ENCODE data around the gene LRFN2.
A peak's percentile ranks its signal among the peaks of the same experiment; 100 is the strongest.

The LRFN2 gene

GRCh38 chr6:40606526-40606925 lies 19.4 kb upstream of the LRFN2 start:
- Mint-ChIP-seq H3K27ac (no peak overlapping the region), H3K36me3 (ENCODE audit: low read depth) (no peaks in the 10 kb centered on the region), H3K4me1 (ENCODE audit: low read depth) (no peaks in the 10 kb centered on the region), H3K9me3 (no peaks in the 10 kb centered on the region), H3K27me3 (peaks cover 33% of the 10 kb centered on the region), H3K4me3 (no peak overlapping the region)

GRCh38 chr6:40604082-40604481 lies 16.9 kb upstream of the LRFN2 start:
- Mint-ChIP-seq H3K27me3 (peaks cover 35% of the 10 kb centered on the region), H3K4me1 (ENCODE audit: low read depth) (no peaks in the 10 kb centered on the region), H3K27ac (no peak overlapping the region), H3K4me3 (no peak overlapping the region), H3K36me3 (ENCODE audit: low read depth) (no peaks in the 10 kb centered on the region), H3K9me3 (no peaks in the 10 kb centered on the region)

- Mint-ChIP-seq H3K27ac (no peak overlapping the region), H3K4me3 (no peak overlapping the region), H3K4me1 (ENCODE audit: low read depth) (no peaks in the 10 kb centered on the region), H3K36me3 (ENCODE audit: low read depth) (no peaks in the 10 kb centered on the region), H3K27me3 (peaks cover 36% of the 10 kb centered on the region), H3K9me3 (no peaks in the 10 kb centered on the region)
Measured at GRCh38 chr6:40599555-40599954, 12.4 kb upstream of the LRFN2 start.

- Mint-ChIP-seq H3K27ac (no peak overlapping the region), H3K4me3 (no peak overlapping the region), H3K4me1 (ENCODE audit: low read depth) (no peaks in the 10 kb centered on the region), H3K27me3 (peaks cover 33% of the 10 kb centered on the region), H3K36me3 (ENCODE audit: low read depth) (no peaks in the 10 kb centered on the region), H3K9me3 (no peaks in the 10 kb centered on the region)
Measured at GRCh38 chr6:40598516-40598915, 11.4 kb upstream of the LRFN2 start.

- Mint-ChIP-seq H3K4me1 (ENCODE audit: low read depth) (no peaks in the 10 kb centered on the region), H3K27ac (no peak overlapping the region), H3K4me3 (no peak overlapping the region), H3K27me3 (peaks cover 26% of the 10 kb centered on the region), H3K9me3 (no peaks in the 10 kb centered on the region), H3K36me3 (ENCODE audit: low read depth) (no peaks in the 10 kb centered on the region)
Measured at GRCh38 chr6:40597301-40597700, 10.1 kb upstream of the LRFN2 start.

- Mint-ChIP-seq H3K36me3 (ENCODE audit: low read depth) (no peaks in the 10 kb centered on the region), H3K4me1 (ENCODE audit: low read depth) (peaks cover 11% of the 10 kb centered on the region), H3K27me3 (peaks cover 49% of the 10 kb centered on the region), H3K27ac (no peak overlapping the region), H3K4me3 (no peak overlapping the region), H3K9me3 (no peaks in the 10 kb centered on the region)
Measured at GRCh38 chr6:40588480-40588879, 1.3 kb upstream of the LRFN2 start.

GRCh38 chr6:40588070-40588384 lies 863 bp upstream of the LRFN2 start:
- Mint-ChIP-seq H3K4me3 (no peak overlapping the region), H3K27ac (no peak overlapping the region), H3K4me1 (ENCODE audit: low read depth) (peaks cover 11% of the 10 kb centered on the region), H3K27me3 (peaks cover 49% of the 10 kb centered on the region), H3K9me3 (no peaks in the 10 kb centered on the region), H3K36me3 (ENCODE audit: low read depth) (no peaks in the 10 kb centered on the region)

- H3K4me3 Mint-ChIP-seq = peak overlapping the region; percentile 78
- no peak overlapping the region for H3K27ac Mint-ChIP-seq
- no peaks in the 10 kb centered on the region for H3K36me3 Mint-ChIP-seq (ENCODE audit: low read depth)
- peaks cover 44% of the 10 kb centered on the region for H3K27me3 Mint-ChIP-seq
- H3K9me3 Mint-ChIP-seq = no peaks in the 10 kb centered on the region
- H3K4me1 Mint-ChIP-seq (ENCODE audit: low read depth) = peaks cover 11% of the 10 kb centered on the region
Measured at GRCh38 chr6:40586369-40587201, 579 bp downstream of the LRFN2 start.

- peak overlapping the region; percentile 24 for H3K4me3 Mint-ChIP-seq
- H3K4me1 Mint-ChIP-seq (ENCODE audit: low read depth) = peaks cover 11% of the 10 kb centered on the region
- no peak overlapping the region for H3K27ac Mint-ChIP-seq
- no peaks in the 10 kb centered on the region for H3K36me3 Mint-ChIP-seq (ENCODE audit: low read depth)
- no peaks in the 10 kb centered on the region for H3K9me3 Mint-ChIP-seq
- peaks cover 44% of the 10 kb centered on the region for H3K27me3 Mint-ChIP-seq
Measured at GRCh38 chr6:40585651-40586269, 1.4 kb downstream of the LRFN2 start.

GRCh38 chr6:40585223-40585622 lies 1.9 kb downstream of the LRFN2 start:
- Mint-ChIP-seq H3K4me3 (no peak overlapping the region), H3K9me3 (no peaks in the 10 kb centered on the region), H3K27ac (no peak overlapping the region), H3K27me3 (peaks cover 44% of the 10 kb centered on the region), H3K4me1 (ENCODE audit: low read depth) (peaks cover 11% of the 10 kb centered on the region), H3K36me3 (ENCODE audit: low read depth) (no peaks in the 10 kb centered on the region)

GRCh38 chr6:40584741-40585140 lies 2.4 kb downstream of the LRFN2 start:
- Mint-ChIP-seq H3K27ac (no peak overlapping the region), H3K9me3 (no peaks in the 10 kb centered on the region), H3K36me3 (ENCODE audit: low read depth) (no peaks in the 10 kb centered on the region), H3K4me3 (no peak overlapping the region), H3K27me3 (peaks cover 39% of the 10 kb centered on the region), H3K4me1 (ENCODE audit: low read depth) (peaks cover 11% of the 10 kb centered on the region)

GRCh38 chr6:40583709-40584108 lies 3.5 kb downstream of the LRFN2 start:
- H3K27me3 Mint-ChIP-seq = peaks cover 32% of the 10 kb centered on the region
- peaks cover 11% of the 10 kb centered on the region for H3K4me1 Mint-ChIP-seq (ENCODE audit: low read depth)
- H3K4me3 Mint-ChIP-seq = no peak overlapping the region
- H3K9me3 Mint-ChIP-seq = no peaks in the 10 kb centered on the region
- no peak overlapping the region for H3K27ac Mint-ChIP-seq
- H3K36me3 Mint-ChIP-seq (ENCODE audit: low read depth) = no peaks in the 10 kb centered on the region

- no peak overlapping the region for H3K4me3 Mint-ChIP-seq
- H3K27ac Mint-ChIP-seq = no peak overlapping the region
- H3K27me3 Mint-ChIP-seq = peaks cover 27% of the 10 kb centered on the region
- H3K9me3 Mint-ChIP-seq = no peaks in the 10 kb centered on the region
- no peaks in the 10 kb centered on the region for H3K36me3 Mint-ChIP-seq (ENCODE audit: low read depth)
- H3K4me1 Mint-ChIP-seq (ENCODE audit: low read depth) = peaks cover 11% of the 10 kb centered on the region
Measured at GRCh38 chr6:40582892-40583291, 4.3 kb downstream of the LRFN2 start.

GRCh38 chr6:40579101-40579500 lies 8.1 kb downstream of the LRFN2 start:
- H3K4me3 Mint-ChIP-seq = no peak overlapping the region

GRCh38 chr6:40577672-40578071 lies 9.5 kb downstream of the LRFN2 start:
- no peaks in the 10 kb centered on the region for H3K9me3 Mint-ChIP-seq
- H3K27me3 Mint-ChIP-seq = no peaks in the 10 kb centered on the region
- H3K36me3 Mint-ChIP-seq (ENCODE audit: low read depth) = no peaks in the 10 kb centered on the region
- H3K4me1 Mint-ChIP-seq (ENCODE audit: low read depth) = no peaks in the 10 kb centered on the region
- H3K4me3 Mint-ChIP-seq = no peak overlapping the region
- no peak overlapping the region for H3K27ac Mint-ChIP-seq

More at GRCh38 chr6:40579101-40579500, 8.1 kb downstream of the LRFN2 start:
- no peaks in the 10 kb centered on the region for H3K36me3 Mint-ChIP-seq (ENCODE audit: low read depth)
- no peaks in the 10 kb centered on the region for H3K4me1 Mint-ChIP-seq (ENCODE audit: low read depth)
- H3K9me3 Mint-ChIP-seq = no peaks in the 10 kb centered on the region
- no peak overlapping the region for H3K27ac Mint-ChIP-seq
- H3K27me3 Mint-ChIP-seq = peaks cover 2% of the 10 kb centered on the region

GRCh38 chr6:40573221-40573620 lies 13.9 kb downstream of the LRFN2 start:
- H3K4me3 Mint-ChIP-seq = no peak overlapping the region
- no peak overlapping the region for H3K27ac Mint-ChIP-seq
- H3K9me3 Mint-ChIP-seq = no peaks in the 10 kb centered on the region
- H3K4me1 Mint-ChIP-seq (ENCODE audit: low read depth) = no peaks in the 10 kb centered on the region
- no peaks in the 10 kb centered on the region for H3K36me3 Mint-ChIP-seq (ENCODE audit: low read depth)
- H3K27me3 Mint-ChIP-seq = no peaks in the 10 kb centered on the region
